Dermis blood vessel endothelial cell (primary cell): ENCODE data around the gene PAPOLA. TPM values are rescaled to one million over a fixed set of nuclear protein-coding genes. Genes with fewer than 3 reads are reported as not detected.

Source experiments
- DNase-seq: peaks from one replicate; pipeline ENCODE4 v3.0.0; 2010
- total RNA-seq: library from RNA; depleted of rRNA; stranded (reverse); fragments of >200 nt; gene quantifications from 2 replicates; pipeline ENCODE4 v1.2.3, GENCODE V29; 2014

Gene PAPOLA
- total RNA-seq, 1 donor from 2014 or later = 87.3 TPM

- no peak for DNase-seq
Measured at GRCh38 chr14:96587823-96588385, 85.7 kb downstream of the PAPOLA start.

- peak; percentile 18 for DNase-seq
Measured at GRCh38 chr14:96588410-96589257, 86.5 kb downstream of the PAPOLA start.

- DNase-seq = no peak
Measured at GRCh38 chr14:96589577-96589976, 87.4 kb downstream of the PAPOLA start.

GRCh38 chr14:96590190-96590864 is 88.1 kb downstream of the PAPOLA start:
- no peak for DNase-seq

- peak; percentile 35 for DNase-seq
Measured at GRCh38 chr14:96592591-96593386, 90.6 kb downstream of the PAPOLA start.

- DNase-seq = no peak
Measured at GRCh38 chr14:96594961-96595360, 92.8 kb downstream of the PAPOLA start.

- no peak for DNase-seq
Measured at GRCh38 chr14:96597680-96598079, 95.5 kb downstream of the PAPOLA start.

- no peak for DNase-seq
Measured at GRCh38 chr14:96598332-96598928, 96.2 kb downstream of the PAPOLA start.

GRCh38 chr14:96599076-96599475 is 96.9 kb downstream of the PAPOLA start:
- no peak for DNase-seq

- no peak for DNase-seq
Measured at GRCh38 chr14:96602186-96602585, 100.0 kb downstream of the PAPOLA start.

GRCh38 chr14:96603350-96604255 is 101.4 kb downstream of the PAPOLA start:
- no peak for DNase-seq

- DNase-seq = no peak
Measured at GRCh38 chr14:96614481-96614881, 112.3 kb downstream of the PAPOLA start.

- DNase-seq = no peak
Measured at GRCh38 chr14:96616161-96616721, 114.1 kb downstream of the PAPOLA start.

Other genes starting within 250 kb of the PAPOLA start
- not detected in 2 replicates for gene BDKRB1, start 246.2 kb upstream of the PAPOLA start, total RNA-seq
- 20.1 and 22.5 TPM in 2 replicates for gene ATG2B, start 139.0 kb upstream of the PAPOLA start, total RNA-seq
- 73.0 and 117 TPM in 2 replicates for gene GSKIP, start 138.9 kb upstream of the PAPOLA start, total RNA-seq
- gene AK7, start 110.3 kb upstream of the PAPOLA start, total RNA-seq = 2.4 and 5.4 TPM in 2 replicates